GM12873 (cell line): Measurements from ENCODE around the gene GKN1.

ENCODE experiments used
- CTCF ChIP-seq: IDR thresholded peaks from 2 replicates; pipeline ENCODE4 v1.5.1; 2012; ENCODE audit warnings: low read depth, mild to moderate bottlenecking, moderate library complexity, low read length, control low read depth; ENCODE audit not compliant: insufficient read depth; ENCODE audit errors: missing control alignments

The GKN1 gene

GRCh38 chr2:68992933-68993332 lies 18.5 kb downstream of the GKN1 start:
- no peak for TF ChIP-seq CTCF

- no peak for TF ChIP-seq CTCF
Observed at GRCh38 chr2:68993660-68994059, 19.2 kb downstream of the GKN1 start.

- TF ChIP-seq CTCF = no peak
Observed at GRCh38 chr2:68994864-68995263, 20.4 kb downstream of the GKN1 start.

- TF ChIP-seq CTCF = no peak
Observed at GRCh38 chr2:68995916-68996315, 21.5 kb downstream of the GKN1 start.

- TF ChIP-seq CTCF = no peak
Observed at GRCh38 chr2:68997401-68997800, 23.0 kb downstream of the GKN1 start.

- TF ChIP-seq CTCF = no peak
Observed at GRCh38 chr2:69001879-69002278, 27.4 kb downstream of the GKN1 start.

- no peak for TF ChIP-seq CTCF
Observed at GRCh38 chr2:69003731-69004130, 29.3 kb downstream of the GKN1 start.
